Lower lobe of right lung (tissue), 2 donors: ENCODE data around the gene ADISSP. TPM values are rescaled to one million over a fixed set of nuclear protein-coding genes. Genes with fewer than 3 reads are reported as not detected.

Experiments
- ATAC-seq, 2 donors: fragments of 200-7000 bp; cut with Tn5 transposase; one replicate each; pipeline ENCODE4 v1.9.1; 2020 to 2022; ENCODE audit warnings: mild to moderate bottlenecking in 2 of 2, moderate library complexity in 2 of 2
- DNase-seq: peaks from one replicate; pipeline ENCODE4 v3.0.0-alpha.2; 2020
- H3K27ac ChIP-seq: fragments of 200-600 bp; one replicate; pipeline ENCODE4 v1.8.0; 2022
- H3K27me3 ChIP-seq: fragments of 200-600 bp; one replicate; pipeline ENCODE4 v1.8.0; 2022; ENCODE audit warnings: low read depth
- H3K36me3 ChIP-seq: fragments of 200-600 bp; one replicate; pipeline ENCODE4 v1.8.0; 2022; ENCODE audit warnings: mild to moderate bottlenecking
- H3K4me1 ChIP-seq: fragments of 200-600 bp; one replicate; pipeline ENCODE4 v1.8.0; 2022
- H3K4me3 ChIP-seq: fragments of 200-600 bp; one replicate; pipeline ENCODE4 v1.8.0; 2022; ENCODE audit warnings: mild to moderate bottlenecking
- H3K9me3 ChIP-seq: fragments of 200-600 bp; one replicate; pipeline ENCODE4 v1.8.0; 2022
- CTCF ChIP-seq: fragments of 200-600 bp; IDR thresholded peaks from one replicate; pipeline ENCODE4 v1.8.0; 2022; ENCODE audit warnings: antibody characterized with exemption, mild to moderate bottlenecking
- intact Hi-C: fragments of 100-400 bp; cut with DNase I; formaldehyde crosslinking; loops from one replicate; pipeline ENCODE4 v1.11.0; 2022
- long read RNA-seq: library from polyadenylated mRNA; unstranded; transcript quantifications from one replicate; pipeline ENCODE4 v2.0.0, GENCODE V29; 2021
- total RNA-seq: library from RNA; stranded (reverse); fragmentation: NEBNext Ultra II Directional; extraction: Animal tissue kit (Norgen Biotek cat#: 25700); gene quantifications from one replicate; pipeline ENCODE4 v1.2.1, GENCODE V29; 2021
- donor health status: DM: no; HTN: yes; CAD: no; lungs with severe emphysema.

The ADISSP gene
- 33.2 TPM for total RNA-seq
- long read RNA-seq, transcript C20orf27-202 (6 exons, 1,886 nt), result major isoform, 73 of 87 reads
- long read RNA-seq, partial matches to known transcripts, result 11 of 87 reads
- long read RNA-seq, other reads (novel, unspliced or antisense), result 2 of 87 reads

- Histone ChIP-seq H3K4me3 (peak within 1 kb of the TSS; percentile 65), H3K27ac (peak within 1 kb of the TSS; percentile 83), H3K36me3 (no peaks in the 10 kb centered on the region), H3K27me3 (no peaks in the 10 kb centered on the region), H3K9me3 (no peaks in the 10 kb centered on the region), H3K4me1 (peaks cover 45% of the 10 kb centered on the region)
- TF ChIP-seq CTCF, result no peak
- peak; percentile 100 for DNase-seq
- intact Hi-C loops, result no loop called here
- peak; percentile 97 for ATAC-seq
These were observed at the start of gene ADISSP for GRCh38 chr20:3767427-3768341. Gene ADISSP (minus strand): TSS chr20:3767753. CDS start chr20:3760100, 7,653 bp downstream.

DNA sequence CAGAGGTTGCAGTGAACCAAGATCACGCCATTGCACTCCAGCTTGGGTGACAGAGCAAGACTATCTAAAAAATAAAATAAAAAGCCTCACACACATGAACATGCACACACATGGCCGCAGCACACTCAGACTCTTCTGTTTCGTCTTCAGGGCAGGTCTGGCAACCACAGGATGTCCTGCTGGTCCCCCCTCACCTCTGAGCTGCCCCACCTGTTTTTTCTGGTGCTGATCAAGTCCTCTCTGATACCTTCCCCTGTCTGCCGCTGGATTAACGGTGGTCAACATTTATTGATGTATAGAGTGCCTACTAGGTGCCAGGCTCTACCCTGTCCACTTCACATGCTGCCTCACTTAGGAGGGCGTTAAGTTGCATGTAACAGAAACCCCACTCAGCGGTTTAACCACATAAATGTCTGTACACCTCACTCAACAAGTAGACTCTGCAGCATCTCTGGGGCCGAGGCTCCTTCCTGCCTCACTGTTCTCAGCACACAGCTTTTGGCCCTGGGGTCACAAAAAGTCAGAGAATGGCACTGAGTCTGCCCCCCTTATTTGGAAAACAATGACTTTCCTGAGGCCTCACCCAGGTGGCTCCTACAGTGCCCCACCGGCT, 48.3 kb upstream of the ADISSP start:
- H3K36me3 ChIP-seq, result no peaks in the 10 kb centered on the region
- H3K4me1 ChIP-seq, result peaks cover 51% of the 10 kb centered on the region
- H3K4me3 ChIP-seq, result no peak overlapping the region
- DNase-seq (peak; percentile 34), ATAC-seq (no peak)
- H3K27ac ChIP-seq, result peak overlapping the region; percentile 18
- TF ChIP-seq CTCF, result no peak
- H3K9me3 ChIP-seq, result no peaks in the 10 kb centered on the region
- intact Hi-C loops, result no loop called here
- no peaks in the 10 kb centered on the region for H3K27me3 ChIP-seq

GRCh38 chr20:3814928-3815495, 47.5 kb upstream of the ADISSP start:
- ATAC-seq (no peak), DNase-seq (no peak)
- intact Hi-C loops, result no loop called here
- H3K4me3 ChIP-seq, result no peak overlapping the region
- no peak overlapping the region for H3K27ac ChIP-seq
- H3K9me3 ChIP-seq, result no peaks in the 10 kb centered on the region
- peaks cover 58% of the 10 kb centered on the region for H3K4me1 ChIP-seq
- no peak for TF ChIP-seq CTCF
- H3K27me3 ChIP-seq, result no peaks in the 10 kb centered on the region
- no peaks in the 10 kb centered on the region for H3K36me3 ChIP-seq

DNA sequence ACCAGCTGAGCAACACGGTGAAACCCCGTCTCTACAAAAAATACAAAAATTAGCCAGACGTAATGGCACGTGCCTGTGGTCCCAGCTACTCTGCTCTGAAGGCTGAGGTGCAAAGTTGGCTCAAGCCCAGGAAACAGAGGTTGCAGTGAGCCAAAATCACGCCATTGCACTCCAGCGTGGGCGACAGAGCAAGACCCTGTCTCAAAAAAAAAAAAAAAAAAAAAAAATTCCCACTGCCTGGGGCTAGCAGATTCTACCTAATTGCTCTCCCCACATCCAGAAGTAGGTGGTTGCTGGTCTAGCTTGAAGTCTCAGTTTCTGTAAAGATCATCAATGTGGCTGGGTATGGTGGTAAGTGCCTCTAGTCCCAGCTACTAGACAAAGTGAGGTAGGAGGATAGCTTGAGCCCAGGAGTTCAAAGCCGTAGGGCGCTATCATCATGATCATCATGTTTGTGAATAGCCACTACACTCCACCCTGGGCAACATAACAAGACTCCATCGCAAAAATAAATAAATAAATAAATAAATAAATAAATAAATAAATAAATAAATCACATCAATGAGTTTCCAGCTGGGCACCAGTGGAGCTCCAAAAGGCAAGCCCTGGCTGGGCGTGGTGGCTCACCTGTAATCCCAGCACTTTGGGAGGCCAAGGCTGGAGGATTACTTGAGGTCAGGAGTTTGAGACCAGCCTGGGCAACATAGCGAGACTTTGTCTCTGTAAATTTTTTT, 46.5 kb upstream of the ADISSP start:
- H3K27ac ChIP-seq, result no peak overlapping the region

More for the DNA sequence above, 46.5 kb upstream of the ADISSP start:
- Histone ChIP-seq H3K9me3 (no peaks in the 10 kb centered on the region), H3K36me3 (no peaks in the 10 kb centered on the region), H3K4me3 (no peak overlapping the region), H3K4me1 (peaks cover 56% of the 10 kb centered on the region), H3K27me3 (no peaks in the 10 kb centered on the region)
- intact Hi-C loops, result no loop called here
- TF ChIP-seq CTCF, result no peak
- DNase-seq (peak; percentile 38), ATAC-seq (no peak)
